Loucy (cell line): ENCODE measurements around the gene ZC3H14.

Experiments
- H2AFZ ChIP-seq: fragments of 200-600 bp; sonication (generic); 2 replicates; pipeline ENCODE4 v1.6.0; 2016; ENCODE audit warnings: antibody characterized with exemption, mild to moderate bottlenecking, low read length, moderate library complexity
- H3F3A ChIP-seq: fragments of 200-600 bp; 2 replicates; pipeline ENCODE4 v1.6.0; 2016; ENCODE audit warnings: antibody characterized with exemption, low read depth, mild to moderate bottlenecking
- H3K27me3 ChIP-seq: fragments of 200-600 bp; sonication (generic); 2 replicates; pipeline ENCODE4 v1.6.1; 2014; ENCODE audit warnings: low read length, mild to moderate bottlenecking; ENCODE audit not compliant: insufficient read depth, poor library complexity, severe bottlenecking
- H3K36me3 ChIP-seq: fragments of 200-600 bp; sonication (generic); 2 replicates; pipeline ENCODE4 v1.6.1; 2016; ENCODE audit warnings: low read length; ENCODE audit not compliant: insufficient read depth
- H3K4me1 ChIP-seq: fragments of 200-600 bp; sonication (generic); 2 replicates; pipeline ENCODE4 v1.5.1; 2014; ENCODE audit warnings: low read length, mild to moderate bottlenecking; ENCODE audit not compliant: insufficient read depth, poor library complexity, severe bottlenecking
- H3K4me2 ChIP-seq: fragments of 200-600 bp; sonication (generic); 2 replicates; pipeline ENCODE4 v1.6.0; 2014; ENCODE audit warnings: antibody characterized with exemption, low read length, low read depth, mild to moderate bottlenecking; ENCODE audit not compliant: poor library complexity, severe bottlenecking
- H3K4me3 ChIP-seq: fragments of 200-600 bp; sonication (generic); 2 replicates; pipeline ENCODE4 v1.5.1; 2014; ENCODE audit warnings: low read length, mild to moderate bottlenecking, mixed read lengths; ENCODE audit not compliant: poor library complexity, severe bottlenecking
- H3K79me2 ChIP-seq: fragments of 200-600 bp; sonication (generic); 2 replicates; pipeline ENCODE4 v1.6.1; 2014; ENCODE audit warnings: low read length; ENCODE audit not compliant: insufficient read depth
- H3K9ac ChIP-seq: fragments of 200-600 bp; sonication (generic); 2 replicates; pipeline ENCODE4 v1.6.0; 2014; ENCODE audit warnings: mild to moderate bottlenecking, low read depth, low read length, moderate library complexity; ENCODE audit not compliant: poor library complexity, severe bottlenecking
- H3K9me2 ChIP-seq: fragments of 200-600 bp; sonication (generic); replicated peaks from 2 replicates; pipeline ENCODE4 v1.6.1; 2016; ENCODE audit warnings: low read depth, low read length, mixed read lengths
- H3K9me3 ChIP-seq: fragments of 200-600 bp; sonication (generic); 2 replicates; pipeline ENCODE4 v1.6.1; 2014; ENCODE audit warnings: mild to moderate bottlenecking, antibody characterized with exemption, low read length, low read depth; ENCODE audit not compliant: insufficient read depth
- H4K20me1 ChIP-seq: fragments of 200-600 bp; sonication (generic); 2 replicates; pipeline ENCODE4 v1.6.0; 2014; ENCODE audit warnings: antibody characterized with exemption, low read length, mild to moderate bottlenecking; ENCODE audit not compliant: insufficient read depth, poor library complexity, severe bottlenecking
- CTCF ChIP-seq: fragments of 200-600 bp; sonication (generic); conservative IDR thresholded peaks from 2 replicates; pipeline ENCODE4 v1.5.1; 2014; ENCODE audit warnings: mild to moderate bottlenecking, antibody characterized with exemption, low read length
- EZH2phosphoT487 ChIP-seq: fragments of 200-600 bp; IDR thresholded peaks from 2 replicates; pipeline ENCODE4 v1.6.1; 2018; ENCODE audit warnings: antibody characterized with exemption, mild to moderate bottlenecking, moderate library complexity, borderline replicate concordance

Gene ZC3H14

DNA sequence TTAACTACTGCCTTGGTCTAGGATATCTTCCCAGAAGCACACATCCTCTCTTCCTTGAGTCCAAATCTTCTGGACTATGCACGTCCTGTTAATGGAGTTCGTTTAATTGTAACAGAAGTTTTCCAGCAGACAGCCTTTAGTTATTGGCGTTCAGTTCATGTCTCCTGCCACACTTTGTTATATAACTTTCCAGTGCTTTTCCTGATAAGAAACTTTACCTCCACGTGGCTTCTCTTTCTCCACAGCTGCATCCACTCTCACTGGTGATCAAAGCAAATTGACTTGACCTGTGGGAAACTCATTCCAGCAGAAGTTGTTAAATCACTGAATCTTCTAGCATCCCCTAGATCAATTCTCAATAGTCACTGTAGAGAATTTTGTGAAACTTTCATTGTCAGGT is 27.0 kb upstream of the ZC3H14 start:
- Histone ChIP-seq H3F3A (no peaks in the 10 kb centered on the region), H3K4me2 (no peak overlapping the region), H3K36me3 (no peaks in the 10 kb centered on the region), H3K9ac (no peak overlapping the region), H4K20me1 (no peaks in the 10 kb centered on the region), H3K9me2 (no peaks in the 10 kb centered on the region), H3K27me3 (no peaks in the 10 kb centered on the region), H2AFZ (no peak overlapping the region), H3K4me1 (no peaks in the 10 kb centered on the region), H3K4me3 (no peak overlapping the region), H3K9me3 (no peaks in the 10 kb centered on the region), H3K79me2 (no peaks in the 10 kb centered on the region)
- no peak for TF ChIP-seq CTCF
- TF ChIP-seq EZH2phosphoT487, result no peak

DNA sequence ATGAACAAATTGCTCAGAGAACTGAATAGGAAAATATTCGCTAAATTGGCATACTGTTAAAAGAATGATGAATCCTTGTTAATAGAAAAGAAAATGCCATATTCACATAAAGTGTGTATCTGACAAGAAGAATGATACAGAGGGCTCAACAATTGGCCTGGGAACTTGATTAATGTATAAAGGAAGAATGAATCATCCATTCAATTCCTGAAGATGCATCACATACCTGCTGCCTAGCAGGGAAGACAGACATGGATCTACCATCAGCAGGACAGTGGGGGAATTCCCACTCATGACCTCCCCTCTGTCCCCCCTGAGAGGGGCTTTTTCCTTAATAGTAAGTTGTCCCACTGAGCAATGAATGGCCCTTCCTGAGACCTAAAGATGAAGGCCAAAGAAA is 21.5 kb upstream of the ZC3H14 start:
- no peak for TF ChIP-seq EZH2phosphoT487
- no peak for TF ChIP-seq CTCF
- Histone ChIP-seq H3K9ac (no peak overlapping the region), H3K9me2 (no peaks in the 10 kb centered on the region), H3K36me3 (no peaks in the 10 kb centered on the region), H3K79me2 (no peaks in the 10 kb centered on the region), H4K20me1 (no peaks in the 10 kb centered on the region), H3K4me1 (no peaks in the 10 kb centered on the region), H3K9me3 (no peaks in the 10 kb centered on the region), H3F3A (no peaks in the 10 kb centered on the region), H3K4me3 (no peak overlapping the region), H3K4me2 (no peak overlapping the region), H3K27me3 (no peaks in the 10 kb centered on the region), H2AFZ (no peak overlapping the region)

DNA sequence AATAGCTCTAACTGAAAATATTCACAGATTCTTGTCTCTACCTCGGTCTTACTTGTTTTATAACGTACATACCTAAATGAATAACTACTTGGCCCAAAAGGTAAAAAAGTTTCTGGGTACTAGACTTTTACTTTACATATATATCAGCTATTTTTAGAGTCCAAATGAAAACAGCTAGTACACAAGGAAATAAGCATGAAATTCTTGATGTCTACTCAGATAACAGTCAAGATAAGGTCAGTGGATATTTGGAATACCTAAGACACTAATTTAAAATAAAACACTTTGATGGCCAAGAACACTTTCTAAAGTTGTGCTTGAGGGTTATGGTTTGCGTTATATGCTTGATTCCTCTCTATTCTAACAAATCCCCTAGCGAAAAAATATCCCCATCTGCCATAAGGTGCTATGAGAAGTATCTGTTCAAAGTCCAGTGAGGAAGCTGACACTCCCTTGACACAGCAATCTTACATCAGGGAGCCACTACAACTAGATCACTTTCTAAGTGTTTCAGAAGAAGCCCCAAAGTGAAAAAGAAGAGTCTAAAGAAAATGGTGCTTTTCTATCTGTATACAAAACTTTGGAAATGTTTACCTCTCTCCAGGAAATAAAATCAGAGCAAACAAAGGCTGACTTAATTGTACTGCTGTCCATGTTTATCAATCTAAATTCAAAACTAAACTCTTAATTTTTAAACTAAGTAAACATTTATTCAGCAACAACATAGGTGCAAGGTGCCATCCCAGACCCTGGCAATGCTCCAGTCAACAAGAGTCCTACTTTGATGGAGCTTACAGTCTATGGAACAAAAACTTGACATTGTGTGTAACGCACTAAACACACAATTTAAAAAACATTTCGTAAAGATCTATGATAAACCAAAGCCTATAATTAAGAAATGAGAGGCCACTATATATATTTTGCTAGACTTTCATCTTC is 19.7 kb upstream of the ZC3H14 start:
- no peak for TF ChIP-seq CTCF
- TF ChIP-seq EZH2phosphoT487, result no peak
- H2AFZ ChIP-seq, result no peak overlapping the region
- H3K9ac ChIP-seq, result no peak overlapping the region
- no peaks in the 10 kb centered on the region for H3K4me1 ChIP-seq
- no peaks in the 10 kb centered on the region for H3F3A ChIP-seq
- H3K4me3 ChIP-seq, result no peak overlapping the region
- no peak overlapping the region for H3K4me2 ChIP-seq
- no peaks in the 10 kb centered on the region for H3K9me2 ChIP-seq
- no peaks in the 10 kb centered on the region for H3K79me2 ChIP-seq
- no peaks in the 10 kb centered on the region for H4K20me1 ChIP-seq
- H3K27me3 ChIP-seq, result no peaks in the 10 kb centered on the region
- H3K36me3 ChIP-seq, result no peaks in the 10 kb centered on the region
- H3K9me3 ChIP-seq, result no peaks in the 10 kb centered on the region
